Omental fat pad (tissue), 4 donors: ENCODE measurements around the gene NCAPG2. TPM values are rescaled to one million over a fixed set of nuclear protein-coding genes. Genes with fewer than 3 reads are reported as not detected.

Experiments
- ATAC-seq: fragments of 150-250 bp; one replicate; pipeline ENCODE4 v1.9.1; 2016; ENCODE audit warnings: mild to moderate bottlenecking, moderate library complexity; ENCODE audit not compliant: low FRiP score
- DNase-seq: peaks from one replicate; pipeline ENCODE4 v3.0.0-alpha.2; 2019; ENCODE audit warnings: low spot score
- total RNA-seq, 4 donors: library from RNA; depleted of rRNA; stranded (reverse); fragments of >200 nt; gene quantifications; one replicate each; pipeline ENCODE4 v1.1.0, GENCODE V29; 2016
- TF ChIP-seq, protein P1 (sequence below), 3 donors: fragments of 450-650 bp; IDR thresholded peaks; one replicate each; pipeline ENCODE4 v1.5.1; 2016 to 2017; ENCODE audit warnings: antibody characterized with exemption in 3 of 3, mild to moderate bottlenecking in 3 of 3, moderate library complexity in 2 of 3

NCAPG2 gene
- total RNA-seq, 4 donors from 2014 or later, result 5.0 to 9.4 (median 8.7) TPM

DNA sequence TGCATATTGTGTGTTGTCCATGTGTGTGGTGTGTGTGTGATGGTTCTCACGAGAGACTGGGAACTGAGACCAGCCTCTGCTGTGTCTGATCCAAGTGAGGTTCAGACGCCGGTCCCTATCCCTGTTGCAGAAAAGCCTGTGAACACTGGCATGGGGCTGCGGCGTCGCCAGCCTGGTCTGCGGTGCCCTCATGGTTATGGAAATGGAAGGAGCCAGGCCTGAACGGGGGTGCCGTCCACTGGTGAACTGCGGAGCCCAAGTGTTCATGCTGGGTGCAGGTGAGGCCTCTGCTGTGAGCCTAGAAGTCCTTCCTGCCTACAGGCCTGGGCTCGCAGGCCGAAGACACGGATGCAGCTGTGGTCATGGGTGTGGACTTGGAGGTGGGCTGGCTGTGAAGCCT is 18.7 kb upstream of the NCAPG2 start:
- TF ChIP-seq, protein P1, sequence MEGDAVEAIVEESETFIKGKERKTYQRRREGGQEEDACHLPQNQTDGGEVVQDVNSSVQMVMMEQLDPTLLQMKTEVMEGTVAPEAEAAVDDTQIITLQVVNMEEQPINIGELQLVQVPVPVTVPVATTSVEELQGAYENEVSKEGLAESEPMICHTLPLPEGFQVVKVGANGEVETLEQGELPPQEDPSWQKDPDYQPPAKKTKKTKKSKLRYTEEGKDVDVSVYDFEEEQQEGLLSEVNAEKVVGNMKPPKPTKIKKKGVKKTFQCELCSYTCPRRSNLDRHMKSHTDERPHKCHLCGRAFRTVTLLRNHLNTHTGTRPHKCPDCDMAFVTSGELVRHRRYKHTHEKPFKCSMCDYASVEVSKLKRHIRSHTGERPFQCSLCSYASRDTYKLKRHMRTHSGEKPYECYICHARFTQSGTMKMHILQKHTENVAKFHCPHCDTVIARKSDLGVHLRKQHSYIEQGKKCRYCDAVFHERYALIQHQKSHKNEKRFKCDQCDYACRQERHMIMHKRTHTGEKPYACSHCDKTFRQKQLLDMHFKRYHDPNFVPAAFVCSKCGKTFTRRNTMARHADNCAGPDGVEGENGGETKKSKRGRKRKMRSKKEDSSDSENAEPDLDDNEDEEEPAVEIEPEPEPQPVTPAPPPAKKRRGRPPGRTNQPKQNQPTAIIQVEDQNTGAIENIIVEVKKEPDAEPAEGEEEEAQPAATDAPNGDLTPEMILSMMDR (IDR thresholded peaks at IDR 0.05), result no peak
- ATAC-seq (no peak), DNase-seq (no peak)

DNA sequence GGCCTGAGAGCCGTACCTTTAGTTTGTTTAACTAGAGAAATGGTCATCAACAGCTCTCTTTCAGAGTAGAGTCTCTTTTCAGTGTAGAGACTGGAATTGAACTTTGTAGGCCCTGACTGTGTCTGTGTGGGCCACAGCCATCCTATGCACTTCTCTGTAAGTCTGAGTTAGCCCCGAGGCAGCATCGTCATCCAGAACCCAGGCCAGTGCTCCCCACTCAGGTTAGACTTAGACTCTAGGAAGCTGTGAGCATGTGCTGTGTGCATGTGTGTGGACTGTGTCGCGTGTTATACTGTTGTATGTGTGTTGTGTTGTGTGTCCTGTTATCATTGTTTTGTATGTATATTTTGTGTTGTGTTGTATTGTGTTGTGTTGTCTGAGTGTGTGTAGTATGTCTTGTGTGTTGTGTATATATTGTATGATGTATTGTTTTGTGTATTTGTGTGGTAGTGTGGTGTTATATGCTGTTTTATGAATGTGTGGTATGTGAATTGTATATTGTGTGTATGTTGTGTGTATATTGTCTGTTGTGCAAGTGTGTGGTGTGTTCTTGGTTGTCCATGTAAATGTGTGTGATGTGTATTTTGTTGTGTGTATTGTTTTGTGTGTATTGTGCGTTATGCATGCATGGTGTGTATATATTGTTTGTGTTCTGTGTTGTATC is 18.1 kb upstream of the NCAPG2 start:
- TF ChIP-seq, protein P1 (IDR thresholded peaks at IDR 0.05), result no peak
- DNase-seq (no peak), ATAC-seq (no peak)

DNA sequence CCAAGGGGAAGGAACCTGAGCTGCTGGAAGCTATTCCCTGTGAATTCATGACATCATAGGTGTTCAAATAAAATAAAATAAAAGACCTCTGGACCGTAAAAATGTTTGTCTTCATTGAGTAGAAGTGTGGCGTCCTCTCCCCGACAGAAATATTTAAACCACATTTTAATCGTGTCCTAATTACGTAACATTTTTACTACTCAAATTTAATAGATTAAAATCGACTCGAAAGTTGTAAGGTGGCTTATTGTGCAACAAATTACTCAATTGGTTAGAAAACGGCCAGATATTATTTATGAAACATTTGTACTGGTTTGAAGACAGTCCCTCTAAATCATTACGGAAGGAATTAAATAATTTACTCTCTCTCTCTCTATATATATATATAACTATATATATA is 15.5 kb upstream of the NCAPG2 start:
- TF ChIP-seq, protein P1 (IDR thresholded peaks at IDR 0.05), result no peak
- no peak for DNase-seq
- no peak for ATAC-seq

DNA sequence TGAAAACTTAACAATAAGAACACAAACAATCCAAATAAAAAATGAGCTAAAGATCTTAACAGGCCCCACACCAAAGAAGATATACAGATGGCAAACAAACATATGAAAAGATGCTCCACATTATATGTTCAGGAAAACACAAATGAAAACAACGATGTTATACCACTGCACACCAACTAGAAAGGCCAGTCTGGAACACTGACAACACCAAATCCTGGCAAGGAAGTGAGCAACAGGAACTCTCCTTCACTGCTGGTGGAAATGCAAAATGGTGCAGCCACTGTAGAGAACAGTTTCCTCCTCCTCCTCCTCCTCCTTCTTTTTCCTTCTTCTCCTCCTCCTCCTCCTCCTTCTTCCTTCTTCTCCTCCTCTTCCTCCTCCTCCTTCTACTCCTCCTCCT is 12.2 kb upstream of the NCAPG2 start:
- DNase-seq, result no peak
- TF ChIP-seq, protein P1 (IDR thresholded peaks at IDR 0.05), result no peak
- ATAC-seq, result no peak

DNA sequence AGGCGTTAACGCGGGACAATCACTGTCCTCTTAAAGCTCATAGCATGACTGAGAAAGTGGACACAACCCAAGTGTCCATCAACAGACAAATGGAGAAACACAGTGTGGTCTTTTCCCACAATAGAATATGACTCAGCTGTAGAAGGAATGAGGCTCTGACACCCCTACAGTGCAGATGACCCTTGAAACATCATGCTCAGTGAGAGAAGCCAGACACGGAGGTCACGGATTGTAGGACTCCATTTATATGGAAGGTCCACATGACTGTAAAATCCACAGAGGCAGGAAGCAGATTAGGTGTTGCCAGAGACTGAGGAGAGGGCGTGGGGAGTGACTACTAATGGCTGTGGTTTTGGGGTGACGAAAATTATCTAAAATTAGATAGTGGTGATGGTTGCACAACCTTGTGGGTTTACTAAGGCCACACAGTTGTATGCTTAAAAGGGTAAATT is 6.1 kb upstream of the NCAPG2 start:
- DNase-seq (no peak), ATAC-seq (no peak)

DNA sequence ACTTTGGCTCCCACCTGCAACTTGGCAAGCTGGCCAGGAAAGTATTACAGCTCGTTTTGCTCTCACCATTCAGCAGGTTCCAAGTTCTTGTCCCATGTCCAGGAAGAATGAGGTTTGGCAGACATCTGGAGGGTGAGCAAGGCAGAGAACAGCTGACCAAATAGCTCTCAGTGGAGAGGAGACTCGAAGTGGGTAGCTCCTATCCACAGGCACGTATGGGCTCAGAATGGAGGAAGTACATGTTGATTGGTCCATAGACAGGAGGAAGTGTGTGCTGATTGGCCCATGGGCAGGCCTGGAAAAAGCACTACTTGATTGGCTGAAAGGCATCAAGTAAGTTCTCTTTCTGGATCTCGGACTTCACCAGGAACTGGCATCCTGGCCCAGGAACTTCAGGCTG is 3.0 kb upstream of the NCAPG2 start:
- ATAC-seq (no peak), DNase-seq (no peak)
- TF ChIP-seq, protein P1 (IDR thresholded peaks at IDR 0.05), result no peak

More for the DNA sequence above, 6.1 kb upstream of the NCAPG2 start:
- TF ChIP-seq, protein P1 (IDR thresholded peaks at IDR 0.05), result no peak
